ENCODE measurements around the gene CMTM6. TPM values are rescaled to one million over a fixed set of nuclear protein-coding genes. Genes with fewer than 3 reads are reported as not detected.
A peak's percentile ranks its signal among the peaks of the same experiment; 100 is the strongest.

Gene CMTM6
- total and polyA plus RNA-seq, 10 of the 15 experiments (the other 5 are each of a cell fraction or from before 2014, with no cell fraction given): 27.1 to 97.3 (median 61.4) TPM

DNA sequence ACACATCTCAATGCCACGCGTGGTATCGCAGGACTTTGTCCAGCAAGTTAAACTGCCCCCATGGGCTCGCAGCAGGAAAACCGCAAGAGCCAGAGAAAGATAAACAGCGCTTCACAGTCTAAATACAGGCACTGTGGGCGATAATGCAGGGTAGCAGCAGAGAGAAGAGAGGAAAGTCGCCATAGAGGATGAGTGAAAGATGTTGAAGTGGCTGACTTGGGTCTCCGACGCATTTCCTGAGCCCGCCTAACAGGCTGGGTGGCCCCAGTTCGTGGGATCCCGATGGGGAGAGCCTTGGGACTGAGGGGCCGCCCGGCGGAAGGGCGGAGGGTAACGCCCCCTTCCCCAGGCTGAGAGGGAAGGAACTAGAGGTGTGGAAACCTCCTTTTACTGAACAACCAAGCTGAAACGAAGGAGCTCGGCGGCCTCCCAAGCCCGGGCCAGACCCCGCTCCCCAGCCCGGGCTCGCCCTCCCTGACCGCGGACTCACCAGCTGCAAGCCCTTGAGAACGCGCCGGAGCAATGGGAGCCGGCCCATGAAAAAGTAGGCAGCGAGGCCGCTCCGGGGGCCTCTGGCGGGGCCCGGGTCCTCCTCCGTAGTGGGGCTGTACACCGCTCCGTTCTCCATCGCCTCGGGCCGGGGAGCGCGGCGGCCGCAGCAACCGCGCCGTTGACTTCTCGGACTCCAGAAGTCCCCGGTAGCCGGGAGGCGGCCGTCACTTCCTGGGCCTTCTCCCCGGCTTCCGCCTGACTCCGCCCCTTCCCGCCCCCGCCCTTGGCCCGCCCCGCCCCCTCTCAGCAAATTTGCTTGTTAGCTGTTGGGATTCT, at the start of gene CMTM6 (continued):
- TF ChIP-seq, protein P1, sequence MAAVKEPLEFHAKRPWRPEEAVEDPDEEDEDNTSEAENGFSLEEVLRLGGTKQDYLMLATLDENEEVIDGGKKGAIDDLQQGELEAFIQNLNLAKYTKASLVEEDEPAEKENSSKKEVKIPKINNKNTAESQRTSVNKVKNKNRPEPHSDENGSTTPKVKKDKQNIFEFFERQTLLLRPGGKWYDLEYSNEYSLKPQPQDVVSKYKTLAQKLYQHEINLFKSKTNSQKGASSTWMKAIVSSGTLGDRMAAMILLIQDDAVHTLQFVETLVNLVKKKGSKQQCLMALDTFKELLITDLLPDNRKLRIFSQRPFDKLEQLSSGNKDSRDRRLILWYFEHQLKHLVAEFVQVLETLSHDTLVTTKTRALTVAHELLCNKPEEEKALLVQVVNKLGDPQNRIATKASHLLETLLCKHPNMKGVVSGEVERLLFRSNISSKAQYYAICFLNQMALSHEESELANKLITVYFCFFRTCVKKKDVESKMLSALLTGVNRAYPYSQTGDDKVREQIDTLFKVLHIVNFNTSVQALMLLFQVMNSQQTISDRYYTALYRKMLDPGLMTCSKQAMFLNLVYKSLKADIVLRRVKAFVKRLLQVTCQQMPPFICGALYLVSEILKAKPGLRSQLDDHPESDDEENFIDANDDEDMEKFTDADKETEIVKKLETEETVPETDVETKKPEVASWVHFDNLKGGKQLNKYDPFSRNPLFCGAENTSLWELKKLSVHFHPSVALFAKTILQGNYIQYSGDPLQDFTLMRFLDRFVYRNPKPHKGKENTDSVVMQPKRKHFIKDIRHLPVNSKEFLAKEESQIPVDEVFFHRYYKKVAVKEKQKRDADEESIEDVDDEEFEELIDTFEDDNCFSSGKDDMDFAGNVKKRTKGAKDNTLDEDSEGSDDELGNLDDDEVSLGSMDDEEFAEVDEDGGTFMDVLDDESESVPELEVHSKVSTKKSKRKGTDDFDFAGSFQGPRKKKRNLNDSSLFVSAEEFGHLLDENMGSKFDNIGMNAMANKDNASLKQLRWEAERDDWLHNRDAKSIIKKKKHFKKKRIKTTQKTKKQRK (IDR thresholded peaks at IDR 0.05; ENCODE audit: low read depth, low read length): no peak
- TF ChIP-seq, protein P2, sequence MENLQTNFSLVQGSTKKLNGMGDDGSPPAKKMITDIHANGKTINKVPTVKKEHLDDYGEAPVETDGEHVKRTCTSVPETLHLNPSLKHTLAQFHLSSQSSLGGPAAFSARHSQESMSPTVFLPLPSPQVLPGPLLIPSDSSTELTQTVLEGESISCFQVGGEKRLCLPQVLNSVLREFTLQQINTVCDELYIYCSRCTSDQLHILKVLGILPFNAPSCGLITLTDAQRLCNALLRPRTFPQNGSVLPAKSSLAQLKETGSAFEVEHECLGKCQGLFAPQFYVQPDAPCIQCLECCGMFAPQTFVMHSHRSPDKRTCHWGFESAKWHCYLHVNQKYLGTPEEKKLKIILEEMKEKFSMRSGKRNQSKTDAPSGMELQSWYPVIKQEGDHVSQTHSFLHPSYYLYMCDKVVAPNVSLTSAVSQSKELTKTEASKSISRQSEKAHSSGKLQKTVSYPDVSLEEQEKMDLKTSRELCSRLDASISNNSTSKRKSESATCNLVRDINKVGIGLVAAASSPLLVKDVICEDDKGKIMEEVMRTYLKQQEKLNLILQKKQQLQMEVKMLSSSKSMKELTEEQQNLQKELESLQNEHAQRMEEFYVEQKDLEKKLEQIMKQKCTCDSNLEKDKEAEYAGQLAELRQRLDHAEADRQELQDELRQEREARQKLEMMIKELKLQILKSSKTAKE (IDR thresholded peaks at IDR 0.05; ENCODE audit: low read depth, poor library complexity, severe bottlenecking): no peak
- no peak for TF ChIP-seq STAT3 (IDR thresholded peaks at IDR 0.05; ENCODE audit: low read depth, low read length)
- TF ChIP-seq LARP7 (IDR thresholded peaks at IDR 0.05): peak; percentile 83; the same call in 1 of the 2 replicates
- no peak for TF ChIP-seq PAX5 (IDR thresholded peaks at IDR 0.05; ENCODE audit: borderline replicate concordance, low read depth, low read length)
- TF ChIP-seq MXI1 (IDR thresholded peaks at IDR 0.05; ENCODE audit: low read depth, low read length): peak; percentile 76
- TF ChIP-seq TAF1 (IDR thresholded peaks at IDR 0.05; ENCODE audit: borderline replicate concordance, low read depth, low read length): peak; percentile 42; the same call in 1 of the 2 replicates
- TF ChIP-seq, protein P3, sequence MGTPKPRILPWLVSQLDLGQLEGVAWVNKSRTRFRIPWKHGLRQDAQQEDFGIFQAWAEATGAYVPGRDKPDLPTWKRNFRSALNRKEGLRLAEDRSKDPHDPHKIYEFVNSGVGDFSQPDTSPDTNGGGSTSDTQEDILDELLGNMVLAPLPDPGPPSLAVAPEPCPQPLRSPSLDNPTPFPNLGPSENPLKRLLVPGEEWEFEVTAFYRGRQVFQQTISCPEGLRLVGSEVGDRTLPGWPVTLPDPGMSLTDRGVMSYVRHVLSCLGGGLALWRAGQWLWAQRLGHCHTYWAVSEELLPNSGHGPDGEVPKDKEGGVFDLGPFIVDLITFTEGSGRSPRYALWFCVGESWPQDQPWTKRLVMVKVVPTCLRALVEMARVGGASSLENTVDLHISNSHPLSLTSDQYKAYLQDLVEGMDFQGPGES (IDR thresholded peaks at IDR 0.05): no peak
- TF ChIP-seq CBX3 (IDR thresholded peaks at IDR 0.05; ENCODE audit: borderline replicate concordance, low read depth): no peak
- 0 out of 2 replicates have a peak, but pooled peaks have one; percentile 28 for TF ChIP-seq WRNIP1 (IDR thresholded peaks at IDR 0.05; ENCODE audit: borderline replicate concordance, low read depth, low read length)
- TF ChIP-seq GABPA (IDR thresholded peaks at IDR 0.05; ENCODE audit: low read depth): peak; percentile 52; the same call in 1 of the 2 replicates
- TF ChIP-seq, protein P4, sequence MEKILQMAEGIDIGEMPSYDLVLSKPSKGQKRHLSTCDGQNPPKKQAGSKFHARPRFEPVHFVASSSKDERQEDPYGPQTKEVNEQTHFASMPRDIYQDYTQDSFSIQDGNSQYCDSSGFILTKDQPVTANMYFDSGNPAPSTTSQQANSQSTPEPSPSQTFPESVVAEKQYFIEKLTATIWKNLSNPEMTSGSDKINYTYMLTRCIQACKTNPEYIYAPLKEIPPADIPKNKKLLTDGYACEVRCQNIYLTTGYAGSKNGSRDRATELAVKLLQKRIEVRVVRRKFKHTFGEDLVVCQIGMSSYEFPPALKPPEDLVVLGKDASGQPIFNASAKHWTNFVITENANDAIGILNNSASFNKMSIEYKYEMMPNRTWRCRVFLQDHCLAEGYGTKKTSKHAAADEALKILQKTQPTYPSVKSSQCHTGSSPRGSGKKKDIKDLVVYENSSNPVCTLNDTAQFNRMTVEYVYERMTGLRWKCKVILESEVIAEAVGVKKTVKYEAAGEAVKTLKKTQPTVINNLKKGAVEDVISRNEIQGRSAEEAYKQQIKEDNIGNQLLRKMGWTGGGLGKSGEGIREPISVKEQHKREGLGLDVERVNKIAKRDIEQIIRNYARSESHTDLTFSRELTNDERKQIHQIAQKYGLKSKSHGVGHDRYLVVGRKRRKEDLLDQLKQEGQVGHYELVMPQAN (conservative IDR thresholded peaks at IDR 0.05): peak; percentile 85
- peak; percentile 22 for TF ChIP-seq MEF2B (IDR thresholded peaks at IDR 0.05; ENCODE audit: partially characterized antibody, poor library complexity, severe bottlenecking)
- no peak for TF ChIP-seq NR2C2 (IDR thresholded peaks at IDR 0.05; ENCODE audit: borderline replicate concordance, control insufficient read depth, insufficient read length, low read depth)
- TF ChIP-seq STAT1 (conservative IDR thresholded peaks at IDR 0.05): no peak
- TF ChIP-seq TBL1XR1 (IDR thresholded peaks at IDR 0.05; ENCODE audit: low read depth, low read length): no peak
- no peak for TF ChIP-seq ZNF622 (IDR thresholded peaks at IDR 0.05)
- TF ChIP-seq EP300 (IDR thresholded peaks at IDR 0.05; ENCODE audit: borderline replicate concordance in 1 of 2, control insufficient read depth in 1 of 2, low read depth in 2 of 2, low read length in 2 of 2): no peak
- TF ChIP-seq PML (IDR thresholded peaks at IDR 0.05; ENCODE audit: low read length): no peak
- no peak for TF ChIP-seq TCF12 (IDR thresholded peaks at IDR 0.05; ENCODE audit: low read depth, low read length)
- TF ChIP-seq FOXK2 (IDR thresholded peaks at IDR 0.05): no peak
- TF ChIP-seq CHD1 (IDR thresholded peaks at IDR 0.05; ENCODE audit: low read depth, low read length): 0 out of 2 replicates have a peak, but pooled peaks have one; percentile 43

Measured in GM12878 (cell line).